HepG2 (cell line): Measurements from ENCODE around the gene DNAJC10. TPM values are rescaled to one million over a fixed set of nuclear protein-coding genes. Genes with fewer than 3 reads are reported as not detected.

ENCODE experiments used
- ATAC-seq: fragments of 200-7000 bp; cut with Tn5 transposase; 3 replicates; pipeline ENCODE4 v1.9.1; 2020; ENCODE audit warnings: mild to moderate bottlenecking, moderate library complexity
- BruUV-seq: library from RNA; stranded (reverse); fragments of 400-500 nt; replicated peaks from 2 replicates; lab custom pipeline; 2021; lab: Mats Ljungman, UMichigan
- CTCF ChIA-PET: fragments of 300-600 bp; formaldehyde crosslinking; extraction: SDS; loops from one replicate; lab custom pipeline; 2021; ENCODE audit warnings: low total read pairs, inconsistent platforms, low intra/inter-chr PET ratio; lab: Yijun Ruan, JAX
- POLR2A ChIA-PET: fragments of 350-600 bp; sonication (Branson Sonifier 250); formaldehyde crosslinking; loops from one replicate; lab custom pipeline; 2020; ENCODE audit warnings: antibody characterized with exemption, inconsistent platforms; lab: Yijun Ruan, JAX
- DNase-seq: peaks from one replicate; pipeline ENCODE4 v3.0.0-alpha.2; 2015; ENCODE audit warnings: low spot score
- FAIRE-seq: peaks from 3 replicates; lab custom pipeline; 2011; peaks lifted over from hg19 to GRCh38; lab: Jason Lieb, UNC
- H2AFZ ChIP-seq: one replicate; pipeline ENCODE4 v1.6.1; 2011; ENCODE audit warnings: low read length, inconsistent platforms
- H3K27ac ChIP-seq: fragments of 300-600 bp; 3 replicates; pipeline ENCODE4 v1.8.0; 2011; ENCODE audit warnings: mixed run types, mild to moderate bottlenecking, mixed read lengths, low read length, inconsistent platforms; ENCODE audit not compliant: insufficient read depth; ENCODE audit errors: extremely low read length
- H3K27me3 ChIP-seq, 2 experiments: fragments of 200-600 bp in 1 of 2; 2 replicates in 1 of 2; 3 replicates in 1 of 2; pipeline versions ENCODE4 v1.6.0 to v1.8.0; 2011; ENCODE audit warnings: low read length in 2 of 2, mild to moderate bottlenecking in 2 of 2, moderate library complexity in 2 of 2, inconsistent platforms in 1 of 2; ENCODE audit not compliant: insufficient read depth in 2 of 2, control insufficient read depth in 1 of 2
- H3K36me3 ChIP-seq, 2 experiments: fragments of 200-600 bp in 1 of 2; replicated peaks in 1 of 2; 2 replicates in 1 of 2; 3 replicates in 1 of 2; pipeline versions ENCODE4 v1.5.1 to v1.8.0; 2011; ENCODE audit warnings: low read length in 2 of 2, inconsistent platforms in 1 of 2; ENCODE audit not compliant: insufficient read depth in 2 of 2, control insufficient read depth in 1 of 2
- H3K4me1 ChIP-seq: 2 replicates; pipeline ENCODE4 v1.5.1; 2012; ENCODE audit warnings: low read length, inconsistent platforms; ENCODE audit not compliant: insufficient read depth
- H3K4me2 ChIP-seq: 2 replicates; pipeline ENCODE4 v1.6.0; 2011; ENCODE audit warnings: low read depth, low read length, inconsistent platforms
- H3K4me3 ChIP-seq, 3 experiments: fragments of 200-600 bp in 1 of 3; sonication (generic), shearing (Covaris generic) in 1 of 3; replicated peaks in 1 of 3; 2 replicates each; pipeline ENCODE4 v1.5.1; 2011 to 2016; ENCODE audit warnings: low read length in 3 of 3, inconsistent platforms in 2 of 3, low read depth in 2 of 3, mild to moderate bottlenecking in 2 of 3, control low read depth in 1 of 3, mixed read lengths in 1 of 3; ENCODE audit not compliant: insufficient read depth in 1 of 3
- H3K79me2 ChIP-seq: one replicate; pipeline ENCODE4 v1.6.1; 2011; ENCODE audit warnings: low read length, inconsistent platforms; ENCODE audit not compliant: insufficient read depth
- H3K9ac ChIP-seq: 2 replicates; pipeline ENCODE4 v1.6.0; 2011; ENCODE audit warnings: mild to moderate bottlenecking, low read depth, low read length, inconsistent platforms; ENCODE audit not compliant: insufficient read depth
- H3K9me3 ChIP-seq: 2 replicates; pipeline ENCODE4 v1.5.1; 2012; ENCODE audit warnings: mild to moderate bottlenecking, low read length
- H4K20me1 ChIP-seq: 2 replicates; pipeline ENCODE4 v1.6.0; 2011; ENCODE audit warnings: inconsistent platforms, mild to moderate bottlenecking, low read length, moderate library complexity; ENCODE audit not compliant: insufficient read depth
- AKAP8 ChIP-seq: sonication (generic); formaldehyde crosslinking; IDR thresholded peaks from 2 replicates; pipeline ENCODE4 v1.5.1; 2020; ENCODE audit warnings: mild to moderate bottlenecking, missing genetic modification reagents
- MXD1 ChIP-seq: sonication (generic); formaldehyde crosslinking; IDR thresholded peaks from 2 replicates; pipeline ENCODE4 v1.4.0; 2020; ENCODE audit warnings: mild to moderate bottlenecking, missing genetic modification reagents
- NFIB ChIP-seq: sonication (generic); formaldehyde crosslinking; IDR thresholded peaks from 2 replicates; pipeline ENCODE4 v1.9.0; 2021; ENCODE audit warnings: missing genetic modification reagents, mild to moderate bottlenecking, borderline replicate concordance
- NFRKB ChIP-seq: fragments of 450-650 bp; IDR thresholded peaks from 2 replicates; pipeline ENCODE4 v1.6.1; 2017
- NKX3-1 ChIP-seq: sonication (generic); formaldehyde crosslinking; IDR thresholded peaks from 2 replicates; pipeline ENCODE4 v1.5.0; 2020; ENCODE audit warnings: missing genetic modification reagents
- PLRG1 ChIP-seq: fragments of 450-650 bp; conservative IDR thresholded peaks from 2 replicates; pipeline ENCODE4 v1.6.1; 2016
- RARA ChIP-seq: IDR thresholded peaks from 2 replicates; pipeline ENCODE4 v1.6.1; 2016; ENCODE audit warnings: missing genetic modification reagents, missing compliant biosample characterization
- RFX1 ChIP-seq: fragments of 450-650 bp; IDR thresholded peaks from 2 replicates; pipeline ENCODE4 v1.6.1; 2017
- SIX1 ChIP-seq: sonication (generic); formaldehyde crosslinking; IDR thresholded peaks from 2 replicates; pipeline ENCODE4 v1.4.0; 2020; ENCODE audit warnings: missing genetic modification reagents, borderline replicate concordance
- SMAD1 ChIP-seq: sonication (generic); formaldehyde crosslinking; IDR thresholded peaks from 2 replicates; pipeline ENCODE4 v1.4.0; 2020; ENCODE audit warnings: missing genetic modification reagents, low read depth, mild to moderate bottlenecking, borderline replicate concordance
- SMC3 ChIP-seq: IDR thresholded peaks from 2 replicates; pipeline ENCODE4 v1.6.1; 2011; ENCODE audit warnings: low read length, improper control_type of control experiment
- STAT5B ChIP-seq: sonication (generic); formaldehyde crosslinking; IDR thresholded peaks from 2 replicates; pipeline ENCODE4 v1.4.0; 2020; ENCODE audit warnings: missing genetic modification reagents
- ZMYM4 ChIP-seq: sonication (generic); formaldehyde crosslinking; IDR thresholded peaks from 2 replicates; pipeline ENCODE4 v1.8.1; 2023; ENCODE audit warnings: mild to moderate bottlenecking, missing genetic modification reagents
- ZNF17 ChIP-seq: sonication (generic); formaldehyde crosslinking; IDR thresholded peaks from 2 replicates; pipeline ENCODE4 v1.5.0; 2020; ENCODE audit warnings: mild to moderate bottlenecking, missing genetic modification reagents
- ZNF678 ChIP-seq: sonication (generic); formaldehyde crosslinking; IDR thresholded peaks from 2 replicates; pipeline ENCODE4 v1.4.0; 2020; ENCODE audit warnings: mild to moderate bottlenecking, missing genetic modification reagents
- WGBS: methylation state at CpG from one replicate; pipeline ENCODE4 v1.1.6; 2017; ENCODE audit warnings: low lambda C conversion rate; 5-methylcytosine and 5-hydroxymethylcytosine counted together
- in situ Hi-C: cut with HindIII; loops from 2 replicates; pipeline ENCODE4 v1.10.0; 2017; ENCODE audit warnings: low pct_unique_long_range_greater_than_20kb; ENCODE audit not compliant: extremely low pct_ligation_motif_present
- intact Hi-C: fragments of 100-400 bp; cut with micrococcal nuclease; formaldehyde crosslinking; loops from one replicate; pipeline ENCODE4 v1.10.0; 2022; ENCODE audit not compliant: unreplicated experiment
- polyA plus RNA-seq, 8 experiments: library from polyadenylated mRNA; depleted of rRNA in 3 of 8; stranded (reverse) in 7 of 8; unstranded in 1 of 8; fragments of >200 nt; fragmentation: Illumina TruSeq in 4 of 8; extraction: Trizol in 4 of 8; gene quantifications; 2 replicates each; pipeline versions ENCODE4 v1.2.1 to v1.2.3, GENCODE V29; 2011 to 2016; ENCODE audit warnings: low read depth in 4 of 8, missing spikeins in 1 of 8, mixed read lengths in 1 of 8; ENCODE audit not compliant: insufficient read depth in 1 of 8
- total RNA-seq, 5 experiments: library from RNA; depleted of rRNA; stranded (reverse); fragments of >200 nt; fragmentation: Illumina TruSeq; extraction: Trizol; gene quantifications; 2 replicates each; pipeline ENCODE4 v1.2.3, GENCODE V29; 2016; ENCODE audit warnings: low read depth in 1 of 5
- TF ChIP-seq, protein P1 (sequence below): IDR thresholded peaks from 2 replicates; pipeline ENCODE4 v1.6.1; 2016; ENCODE audit warnings: low read depth, missing genetic modification reagents, missing compliant biosample characterization
- TF ChIP-seq, protein P2 (sequence below): sonication (generic); formaldehyde crosslinking; conservative IDR thresholded peaks from 2 replicates; pipeline ENCODE4 v1.8.1; 2023; ENCODE audit warnings: missing genetic modification reagents

The DNAJC10 gene
- total and polyA plus RNA-seq, 2 of the 13 experiments (the other 11 are each of a cell fraction or from before 2014, with no cell fraction given) = 44.1 to 178 TPM

- intact Hi-C loops (no loop called here), in situ Hi-C loops (no loop called here)
- no TSS peak for BruUV-seq
- DNase-seq (no peak), FAIRE-seq (no peak), ATAC-seq (no peak)
- CTCF ChIA-PET = no interaction called here
- H3K4me2 ChIP-seq = no peak overlapping the region
- H3K27ac ChIP-seq = no peak overlapping the region
- no peak overlapping the region for H3K4me3 ChIP-seq
- no peaks in the 10 kb centered on the region for H3K27me3 ChIP-seq
- TF ChIP-seq ZMYM4 (no peak), STAT5B (CRISPR knock-in tag) (no peak), NKX3-1 (CRISPR knock-in tag) (no peak), SMC3 (no peak), AKAP8 (CRISPR knock-in tag) (no peak), MXD1 (CRISPR knock-in tag) (no peak), NFIB (CRISPR knock-in tag) (no peak), ZNF17 (no peak), ZNF678 (no peak), SMAD1 (CRISPR knock-in tag) (no peak), RFX1 (no peak), PLRG1 (no peak), NFRKB (no peak), SIX1 (CRISPR knock-in tag) (no peak), RARA (CRISPR knock-in tag) (no peak)
- TF ChIP-seq, protein P1, sequence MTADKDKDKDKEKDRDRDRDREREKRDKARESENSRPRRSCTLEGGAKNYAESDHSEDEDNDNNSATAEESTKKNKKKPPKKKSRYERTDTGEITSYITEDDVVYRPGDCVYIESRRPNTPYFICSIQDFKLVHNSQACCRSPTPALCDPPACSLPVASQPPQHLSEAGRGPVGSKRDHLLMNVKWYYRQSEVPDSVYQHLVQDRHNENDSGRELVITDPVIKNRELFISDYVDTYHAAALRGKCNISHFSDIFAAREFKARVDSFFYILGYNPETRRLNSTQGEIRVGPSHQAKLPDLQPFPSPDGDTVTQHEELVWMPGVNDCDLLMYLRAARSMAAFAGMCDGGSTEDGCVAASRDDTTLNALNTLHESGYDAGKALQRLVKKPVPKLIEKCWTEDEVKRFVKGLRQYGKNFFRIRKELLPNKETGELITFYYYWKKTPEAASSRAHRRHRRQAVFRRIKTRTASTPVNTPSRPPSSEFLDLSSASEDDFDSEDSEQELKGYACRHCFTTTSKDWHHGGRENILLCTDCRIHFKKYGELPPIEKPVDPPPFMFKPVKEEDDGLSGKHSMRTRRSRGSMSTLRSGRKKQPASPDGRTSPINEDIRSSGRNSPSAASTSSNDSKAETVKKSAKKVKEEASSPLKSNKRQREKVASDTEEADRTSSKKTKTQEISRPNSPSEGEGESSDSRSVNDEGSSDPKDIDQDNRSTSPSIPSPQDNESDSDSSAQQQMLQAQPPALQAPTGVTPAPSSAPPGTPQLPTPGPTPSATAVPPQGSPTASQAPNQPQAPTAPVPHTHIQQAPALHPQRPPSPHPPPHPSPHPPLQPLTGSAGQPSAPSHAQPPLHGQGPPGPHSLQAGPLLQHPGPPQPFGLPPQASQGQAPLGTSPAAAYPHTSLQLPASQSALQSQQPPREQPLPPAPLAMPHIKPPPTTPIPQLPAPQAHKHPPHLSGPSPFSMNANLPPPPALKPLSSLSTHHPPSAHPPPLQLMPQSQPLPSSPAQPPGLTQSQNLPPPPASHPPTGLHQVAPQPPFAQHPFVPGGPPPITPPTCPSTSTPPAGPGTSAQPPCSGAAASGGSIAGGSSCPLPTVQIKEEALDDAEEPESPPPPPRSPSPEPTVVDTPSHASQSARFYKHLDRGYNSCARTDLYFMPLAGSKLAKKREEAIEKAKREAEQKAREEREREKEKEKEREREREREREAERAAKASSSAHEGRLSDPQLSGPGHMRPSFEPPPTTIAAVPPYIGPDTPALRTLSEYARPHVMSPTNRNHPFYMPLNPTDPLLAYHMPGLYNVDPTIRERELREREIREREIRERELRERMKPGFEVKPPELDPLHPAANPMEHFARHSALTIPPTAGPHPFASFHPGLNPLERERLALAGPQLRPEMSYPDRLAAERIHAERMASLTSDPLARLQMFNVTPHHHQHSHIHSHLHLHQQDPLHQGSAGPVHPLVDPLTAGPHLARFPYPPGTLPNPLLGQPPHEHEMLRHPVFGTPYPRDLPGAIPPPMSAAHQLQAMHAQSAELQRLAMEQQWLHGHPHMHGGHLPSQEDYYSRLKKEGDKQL (CRISPR knock-in tag) = no peak
- TF ChIP-seq, protein P2, sequence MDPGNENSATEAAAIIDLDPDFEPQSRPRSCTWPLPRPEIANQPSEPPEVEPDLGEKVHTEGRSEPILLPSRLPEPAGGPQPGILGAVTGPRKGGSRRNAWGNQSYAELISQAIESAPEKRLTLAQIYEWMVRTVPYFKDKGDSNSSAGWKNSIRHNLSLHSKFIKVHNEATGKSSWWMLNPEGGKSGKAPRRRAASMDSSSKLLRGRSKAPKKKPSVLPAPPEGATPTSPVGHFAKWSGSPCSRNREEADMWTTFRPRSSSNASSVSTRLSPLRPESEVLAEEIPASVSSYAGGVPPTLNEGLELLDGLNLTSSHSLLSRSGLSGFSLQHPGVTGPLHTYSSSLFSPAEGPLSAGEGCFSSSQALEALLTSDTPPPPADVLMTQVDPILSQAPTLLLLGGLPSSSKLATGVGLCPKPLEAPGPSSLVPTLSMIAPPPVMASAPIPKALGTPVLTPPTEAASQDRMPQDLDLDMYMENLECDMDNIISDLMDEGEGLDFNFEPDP (CRISPR knock-in tag) = no peak
- no peak overlapping the region for H2AFZ ChIP-seq
- H4K20me1 ChIP-seq = no peaks in the 10 kb centered on the region
- H3K36me3 ChIP-seq = no peaks in the 10 kb centered on the region
- no peak overlapping the region for H3K9ac ChIP-seq
- no peaks in the 10 kb centered on the region for H3K79me2 ChIP-seq
- POLR2A ChIA-PET = no interaction called here
- WGBS = 18% methylated on average over 3 of the region's 3 CpGs
- H3K4me1 ChIP-seq = no peaks in the 10 kb centered on the region
- H3K9me3 ChIP-seq = no peaks in the 10 kb centered on the region
These were observed 115.9 kb downstream of the DNAJC10 start for GRCh38 chr2:182831921-182832320.
